ENCODE results near the gene MAPK10. TPM values are rescaled to one million over a fixed set of nuclear protein-coding genes. Genes with fewer than 3 reads are reported as not detected.

MAPK10 gene
- total and polyA plus RNA-seq, 2 experiments from 2014 or later = 3.6 to 8.1 TPM

GRCh38 chr4:86344127-86344526, 15.7 kb downstream of the MAPK10 start (continued):
- TF ChIP-seq ZNF462 (CRISPR knock-in tag; IDR thresholded peaks at IDR 0.05) (no peak), CREB1 (CRISPR knock-in tag; IDR thresholded peaks at IDR 0.05; ENCODE audit: low read depth) (no peak), EZH2 (IDR thresholded peaks at IDR 0.05; ENCODE audit: low read depth, unreplicated experiment) (no peak)

- H3K9me2 ChIP-seq (ENCODE audit: insufficient read depth) = peaks cover 6% of the 10 kb centered on the region; the same call in 1 of the 2 replicates
- no peak overlapping the region for H3K4me2 ChIP-seq
- H3K9me3 Mint-ChIP-seq = no peaks in the 10 kb centered on the region
- H3K27me3 Mint-ChIP-seq (ENCODE audit: insufficient read depth, low read depth, poor library complexity) = no peaks in the 10 kb centered on the region
- no peak overlapping the region for H3K27ac Mint-ChIP-seq
- ATAC-seq (no peak), DNase-seq (ENCODE audit: low spot score) (no peak)
- H3K36me3 Mint-ChIP-seq (ENCODE audit: low read depth) = no peaks in the 10 kb centered on the region
- no peak overlapping the region for H3K4me3 ChIP-seq
- H3K4me1 ChIP-seq (ENCODE audit: insufficient read depth) = no peaks in the 10 kb centered on the region
- H4K20me1 ChIP-seq (replicated peaks; ENCODE audit: insufficient read depth) = no peaks in the 10 kb centered on the region
- H3K36me3 ChIP-seq (ENCODE audit: insufficient read depth) = no peaks in the 10 kb centered on the region
- no peak overlapping the region for H3K27ac ChIP-seq (ENCODE audit: low read depth)
- no peak overlapping the region for H3K4me3 Mint-ChIP-seq
- peak overlapping the region; percentile 45; the same call in 1 of the 2 replicates for H2AFZ ChIP-seq
- no peaks in the 10 kb centered on the region for H3F3A ChIP-seq (replicated peaks; ENCODE audit: low read depth)
- 0 out of 3 replicates have a peak, but pooled peaks cover 2% of the 10 kb centered on the region for H3K4me1 Mint-ChIP-seq
- H3K79me2 ChIP-seq (replicated peaks; ENCODE audit: insufficient read depth) = no peaks in the 10 kb centered on the region
- TF ChIP-seq ZNF331 (CRISPR knock-in tag; IDR thresholded peaks at IDR 0.05; ENCODE audit: low read depth) (no peak), REST (IDR thresholded peaks at IDR 0.05; ENCODE audit: unreplicated experiment) (no peak), ETS1 (IDR thresholded peaks at IDR 0.05) (no peak), ZNF114 (CRISPR knock-in tag; IDR thresholded peaks at IDR 0.05) (no peak), NANOG (IDR thresholded peaks at IDR 0.05; ENCODE audit: borderline replicate concordance) (no peak), CREB1 (CRISPR knock-in tag; IDR thresholded peaks at IDR 0.05; ENCODE audit: low read depth) (no peak), EZH2phosphoT487 (IDR thresholded peaks at IDR 0.05; ENCODE audit: unreplicated experiment) (no peak), EZH2 (IDR thresholded peaks at IDR 0.05; ENCODE audit: low read depth, unreplicated experiment) (no peak)
- no peaks in the 10 kb centered on the region for H3K27me3 ChIP-seq (ENCODE audit: insufficient read depth)
Observed at GRCh38 chr4:86338989-86339388, 20.9 kb downstream of the MAPK10 start.

Data from GM23338 (cell line).